ENCODE results near the gene SLC23A1.
A peak's percentile ranks its signal among the peaks of the same experiment; 100 is the strongest.

SLC23A1 gene

GRCh38 chr5:139342423-139342723, 40.7 kb downstream of the SLC23A1 start:
- no peaks in the 10 kb centered on the region for H3K27me3 ChIP-seq (ENCODE audit: control insufficient read depth in 3 of 3, insufficient read depth in 3 of 3, low read depth in 1 of 3, low read length in 3 of 3)
- no peak for DNase-seq (ENCODE audit: low spot score)
- peaks cover 1 to 8% of the 10 kb centered on the region in 2 donors for H3K4me1 ChIP-seq (ENCODE audit: control insufficient read depth in 2 of 2, insufficient read depth in 1 of 2, low read depth in 1 of 2, low read length in 2 of 2)
- H3K36me3 ChIP-seq (replicated peaks in 1 of 2; ENCODE audit: control insufficient read depth in 2 of 2, insufficient read depth in 2 of 2, low read length in 2 of 2) = peaks cover 5 to 40% of the 10 kb centered on the region in 2 donors
- H3K27ac ChIP-seq (replicated peaks; ENCODE audit: low read length) = peak overlapping the region; percentile 85
- no peak overlapping the region for H2BK120ac ChIP-seq (ENCODE audit: low read depth, low read length)
- no peak overlapping the region for H3K23ac ChIP-seq (ENCODE audit: low read depth, low read length, poor library complexity)
- no peak overlapping the region for H4K91ac ChIP-seq (ENCODE audit: low read depth, low read length, poor library complexity)
- H3K9me3 ChIP-seq (replicated peaks in 1 of 2; ENCODE audit: control insufficient read depth in 2 of 2, insufficient read depth in 1 of 2, low read depth in 1 of 2, low read length in 2 of 2) = peaks cover 0 to 19% of the 10 kb centered on the region in 2 donors
- H3K18ac ChIP-seq (ENCODE audit: low read length) = no peak overlapping the region
- H3K4me3 ChIP-seq (ENCODE audit: low read length in 2 of 2) = peak overlapping the region; percentile 85 to 94
- WGBS, 2 donors (ENCODE audit: extremely low coverage in 2 of 2, insufficient read length in 2 of 2, insufficient replicate concordance in 1 of 2) = no CpG with 5 or more reads among the region's 16 CpGs
- H3K4ac ChIP-seq (ENCODE audit: low read length) = no peak overlapping the region
- H2BK5ac ChIP-seq (ENCODE audit: low read length) = no peak overlapping the region
- H2BK12ac ChIP-seq (ENCODE audit: low read length) = no peak overlapping the region
- no peak overlapping the region for H2AK5ac ChIP-seq (ENCODE audit: low read depth, low read length)
- peak overlapping the region; percentile 24 for H3K9ac ChIP-seq (ENCODE audit: low read depth, low read length, poor library complexity)
- H2BK15ac ChIP-seq (ENCODE audit: low read length) = no peak overlapping the region
- peaks cover 5% of the 10 kb centered on the region for H3K79me1 ChIP-seq (ENCODE audit: low read depth, low read length)
- H2AFZ ChIP-seq (ENCODE audit: low read length) = no peak overlapping the region
- H3K14ac ChIP-seq (ENCODE audit: low read length) = no peak overlapping the region
- H3K4me2 ChIP-seq (ENCODE audit: insufficient read depth, low read length, poor library complexity, severe bottlenecking) = peak overlapping the region; percentile 61
- H4K8ac ChIP-seq (ENCODE audit: low read depth, low read length) = no peak overlapping the region

- Histone ChIP-seq H3K9ac (ENCODE audit: low read depth, low read length, poor library complexity) (peak within 1 kb of the TSS; percentile 100), H2AK5ac (ENCODE audit: low read depth, low read length) (peak within 1 kb of the TSS; percentile 99), H2AFZ (ENCODE audit: low read length) (peak within 1 kb of the TSS; percentile 86), H2BK15ac (ENCODE audit: low read length) (peak within 1 kb of the TSS; percentile 96), H3K23ac (ENCODE audit: low read depth, low read length, poor library complexity) (peak within 1 kb of the TSS; percentile 97), H3K4me1 (ENCODE audit: control insufficient read depth in 2 of 2, insufficient read depth in 1 of 2, low read depth in 1 of 2, low read length in 2 of 2) (peaks cover 1 to 8% of the 10 kb centered on the region in 2 donors), H3K27me3 (ENCODE audit: control insufficient read depth in 3 of 3, insufficient read depth in 3 of 3, low read depth in 1 of 3, low read length in 3 of 3) (no peaks in the 10 kb centered on the region), H3K14ac (ENCODE audit: low read length) (peak within 1 kb of the TSS; percentile 100), H3K79me1 (ENCODE audit: low read depth, low read length) (peaks cover 4% of the 10 kb centered on the region), H3K18ac (ENCODE audit: low read length) (peak within 1 kb of the TSS; percentile 100), H3K4me3 (ENCODE audit: low read length in 2 of 2) (peak within 1 kb of the TSS; percentile 94 to 97), H4K8ac (ENCODE audit: low read depth, low read length) (peak within 1 kb of the TSS; percentile 99), H2BK120ac (ENCODE audit: low read depth, low read length) (no peak within 1 kb of the TSS), H2BK12ac (ENCODE audit: low read length) (peak within 1 kb of the TSS; percentile 46), H3K9me3 (replicated peaks in 1 of 2; ENCODE audit: control insufficient read depth in 2 of 2, insufficient read depth in 1 of 2, low read depth in 1 of 2, low read length in 2 of 2) (peaks cover 0 to 15% of the 10 kb centered on the region in 2 donors), H3K4me2 (ENCODE audit: insufficient read depth, low read length, poor library complexity, severe bottlenecking) (peak within 1 kb of the TSS; percentile 68), H3K36me3 (replicated peaks in 1 of 2; ENCODE audit: control insufficient read depth in 2 of 2, insufficient read depth in 2 of 2, low read length in 2 of 2) (peaks cover 5 to 34% of the 10 kb centered on the region in 2 donors), H2BK5ac (ENCODE audit: low read length) (peak within 1 kb of the TSS; percentile 97), H3K27ac (replicated peaks; ENCODE audit: low read length) (peak within 1 kb of the TSS; percentile 98), H4K91ac (ENCODE audit: low read depth, low read length, poor library complexity) (peak within 1 kb of the TSS; percentile 94), H3K4ac (ENCODE audit: low read length) (peak within 1 kb of the TSS; percentile 100)
- no CpG with 5 or more reads among the region's 66 CpGs for WGBS, 2 donors (ENCODE audit: extremely low coverage in 2 of 2, insufficient read length in 2 of 2, insufficient replicate concordance in 1 of 2)
- DNase-seq (ENCODE audit: low spot score) = peak; percentile 98
Measured at GRCh38 chr5:139341689-139342422, 41.2 kb downstream of the SLC23A1 start, which contains the start of gene PAIP2. PAIP2 (plus strand) TSS chr5:139341854; CDS start chr5:139363785, 21,931 bp downstream.

GRCh38 chr5:139341187-139341688, 41.9 kb downstream of the SLC23A1 start:
- H3K4me1 ChIP-seq (ENCODE audit: control insufficient read depth in 2 of 2, insufficient read depth in 1 of 2, low read depth in 1 of 2, low read length in 2 of 2) = peaks cover 1 to 8% of the 10 kb centered on the region in 2 donors
- peak overlapping the region; percentile 97 for H3K23ac ChIP-seq (ENCODE audit: low read depth, low read length, poor library complexity)
- H2BK15ac ChIP-seq (ENCODE audit: low read length) = no peak overlapping the region
- peak overlapping the region; percentile 56 for H3K9ac ChIP-seq (ENCODE audit: low read depth, low read length, poor library complexity)
- H3K14ac ChIP-seq (ENCODE audit: low read length) = no peak overlapping the region
- H3K4ac ChIP-seq (ENCODE audit: low read length) = no peak overlapping the region
- no peak overlapping the region for H2BK12ac ChIP-seq (ENCODE audit: low read length)
- H3K9me3 ChIP-seq (replicated peaks in 1 of 2; ENCODE audit: control insufficient read depth in 2 of 2, insufficient read depth in 1 of 2, low read depth in 1 of 2, low read length in 2 of 2) = peaks cover 0 to 11% of the 10 kb centered on the region in 2 donors
- no peaks in the 10 kb centered on the region for H3K79me1 ChIP-seq (ENCODE audit: low read depth, low read length)
- no peak overlapping the region for H3K18ac ChIP-seq (ENCODE audit: low read length)
- H4K8ac ChIP-seq (ENCODE audit: low read depth, low read length) = no peak overlapping the region
- DNase-seq (ENCODE audit: low spot score) = no peak
- H3K27ac ChIP-seq (replicated peaks; ENCODE audit: low read length) = no peak overlapping the region
- H3K36me3 ChIP-seq (replicated peaks in 1 of 2; ENCODE audit: control insufficient read depth in 2 of 2, insufficient read depth in 2 of 2, low read length in 2 of 2) = peaks cover 5 to 28% of the 10 kb centered on the region in 2 donors
- peak overlapping the region; percentile 45 for H3K4me2 ChIP-seq (ENCODE audit: insufficient read depth, low read length, poor library complexity, severe bottlenecking)
- no peak overlapping the region for H2AK5ac ChIP-seq (ENCODE audit: low read depth, low read length)
- WGBS, 2 donors (ENCODE audit: extremely low coverage in 2 of 2, insufficient read length in 2 of 2, insufficient replicate concordance in 1 of 2) = no CpG with 5 or more reads among the region's 17 CpGs
- no peak overlapping the region for H2BK5ac ChIP-seq (ENCODE audit: low read length)
- no peaks in the 10 kb centered on the region for H3K27me3 ChIP-seq (ENCODE audit: control insufficient read depth in 3 of 3, insufficient read depth in 3 of 3, low read depth in 1 of 3, low read length in 3 of 3)
- H3K4me3 ChIP-seq (ENCODE audit: low read length in 2 of 2) = peak overlapping the region; percentile 67 to 94
- H2AFZ ChIP-seq (ENCODE audit: low read length) = peak overlapping the region; percentile 66
- H2BK120ac ChIP-seq (ENCODE audit: low read depth, low read length) = no peak overlapping the region
- no peak overlapping the region for H4K91ac ChIP-seq (ENCODE audit: low read depth, low read length, poor library complexity)

- Histone ChIP-seq H3K36me3 (replicated peaks in 1 of 2; ENCODE audit: control insufficient read depth in 2 of 2, insufficient read depth in 2 of 2, low read length in 2 of 2) (peaks cover 3 to 19% of the 10 kb centered on the region in 2 donors), H2BK5ac (ENCODE audit: low read length) (no peak overlapping the region), H2BK12ac (ENCODE audit: low read length) (no peak overlapping the region), H3K4ac (ENCODE audit: low read length) (no peak overlapping the region), H3K18ac (ENCODE audit: low read length) (no peak overlapping the region), H4K8ac (ENCODE audit: low read depth, low read length) (no peak overlapping the region), H3K4me2 (ENCODE audit: insufficient read depth, low read length, poor library complexity, severe bottlenecking) (no peak overlapping the region), H3K4me1 (ENCODE audit: control insufficient read depth in 2 of 2, insufficient read depth in 1 of 2, low read depth in 1 of 2, low read length in 2 of 2) (peaks cover 1 to 8% of the 10 kb centered on the region in 2 donors), H3K23ac (ENCODE audit: low read depth, low read length, poor library complexity) (no peak overlapping the region), H3K9ac (ENCODE audit: low read depth, low read length, poor library complexity) (no peak overlapping the region), H3K27ac (replicated peaks; ENCODE audit: low read length) (no peak overlapping the region), H3K27me3 (ENCODE audit: control insufficient read depth in 3 of 3, insufficient read depth in 3 of 3, low read depth in 1 of 3, low read length in 3 of 3) (no peaks in the 10 kb centered on the region), H3K9me3 (replicated peaks in 1 of 2; ENCODE audit: control insufficient read depth in 2 of 2, insufficient read depth in 1 of 2, low read depth in 1 of 2, low read length in 2 of 2) (peaks cover 0 to 11% of the 10 kb centered on the region in 2 donors), H2AFZ (ENCODE audit: low read length) (no peak overlapping the region), H3K14ac (ENCODE audit: low read length) (no peak overlapping the region), H4K91ac (ENCODE audit: low read depth, low read length, poor library complexity) (no peak overlapping the region), H2BK15ac (ENCODE audit: low read length) (no peak overlapping the region), H3K79me1 (ENCODE audit: low read depth, low read length) (no peaks in the 10 kb centered on the region), H2AK5ac (ENCODE audit: low read depth, low read length) (no peak overlapping the region), H2BK120ac (ENCODE audit: low read depth, low read length) (no peak overlapping the region), H3K4me3 (ENCODE audit: low read length in 2 of 2) (no peak overlapping the region)
- no peak for DNase-seq (ENCODE audit: low spot score)
- WGBS, 2 donors (ENCODE audit: extremely low coverage in 2 of 2, insufficient read length in 2 of 2, insufficient replicate concordance in 1 of 2) = no CpG with 5 or more reads among the region's 2 CpGs
Measured at GRCh38 chr5:139340051-139340450, 43.0 kb downstream of the SLC23A1 start.
